Gastrocnemius medialis (tissue), 4 donors: ENCODE results near the gene ANO9. TPM values are rescaled to one million over a fixed set of nuclear protein-coding genes. Genes with fewer than 3 reads are reported as not detected.
"Not testable (repeated sequence)": the region's sequence is repeated elsewhere in the genome, so short reads cannot be mapped to it uniquely, and the experiment has no call there.

ENCODE experiments used
- ATAC-seq, 2 donors: fragments of 150-250 bp; one replicate each; pipeline ENCODE4 v1.9.1; 2016
- DNase-seq, 2 donors: peaks; one replicate each; pipeline ENCODE4 v3.0.0-alpha.2; 2019
- H3K27ac ChIP-seq, 4 donors: fragments of 200-600 bp; sonication (generic); 1 replicate in 1 of 4; 2 replicates in 3 of 4; pipeline ENCODE4 v1.5.1; 2016 to 2018; ENCODE audit warnings: mild to moderate bottlenecking in 2 of 4, moderate library complexity in 1 of 4
- H3K27me3 ChIP-seq, 3 donors: fragments of 200-600 bp; sonication (generic) in 2 of 3; 1 replicate in 1 of 3; 2 replicates in 2 of 3; pipeline versions ENCODE4 v1.5.1 to v1.6.0; 2016 to 2019; ENCODE audit warnings: mild to moderate bottlenecking in 1 of 3, moderate library complexity in 1 of 3
- H3K36me3 ChIP-seq, 2 donors: fragments of 200-600 bp; sonication (generic) in 1 of 2; one replicate each; pipeline ENCODE4 v1.5.1; 2017 to 2018
- H3K4me1 ChIP-seq, 2 donors: fragments of 200-600 bp; sonication (generic) in 1 of 2; one replicate each; pipeline ENCODE4 v1.5.1; 2016 to 2017; ENCODE audit warnings: mild to moderate bottlenecking in 2 of 2
- H3K4me3 ChIP-seq, 4 donors: fragments of 200-600 bp; sonication (generic) in 3 of 4; 1 replicate in 1 of 4; 2 replicates in 3 of 4; pipeline ENCODE4 v1.5.1; 2016 to 2019; ENCODE audit warnings: mild to moderate bottlenecking in 2 of 4
- H3K9me3 ChIP-seq, 3 donors: fragments of 200-600 bp; sonication (generic) in 2 of 3; 1 replicate in 1 of 3; 2 replicates in 2 of 3; pipeline ENCODE4 v1.5.1; 2016 to 2019
- CTCF ChIP-seq, 5 experiments: fragments of 450-650 bp in 3 of 5; fragments of 200-600 bp in 2 of 5; sonication (generic) in 2 of 5; IDR thresholded peaks in 4 of 5; conservative IDR thresholded peaks in 1 of 5; 1 replicate in 4 of 5; 2 replicates in 1 of 5; pipeline ENCODE4 v1.5.1; 2016 to 2019; ENCODE audit warnings: antibody characterized with exemption in 5 of 5, mild to moderate bottlenecking in 3 of 5, moderate library complexity in 3 of 5
- POLR2A ChIP-seq, 2 donors: fragments of 450-650 bp; IDR thresholded peaks; one replicate each; pipeline ENCODE4 v1.6.1; 2017; ENCODE audit warnings: antibody characterized with exemption in 2 of 2, mild to moderate bottlenecking in 2 of 2, moderate library complexity in 2 of 2
- in situ Hi-C, 4 donors: fragments of 200-750 bp; cut with MboI; loops; one replicate each; pipeline versions ENCODE4 v1.15.0 to v1.8.0; 2017; ENCODE audit warnings: low sequenced_read_pairs in 4 of 4
- intact Hi-C: fragments of 100-400 bp; cut with DNase I; formaldehyde crosslinking; loops from one replicate; pipeline ENCODE4 v1.15.1; 2023; ENCODE audit warnings: low total_unique reads
- total RNA-seq, 4 donors: library from RNA; depleted of rRNA; stranded (reverse); fragments of >200 nt; gene quantifications; one replicate each; pipeline versions ENCODE4 v1.1.0 to v1.2.3, GENCODE V29; 2016

Gene ANO9
- total RNA-seq, 4 donors from 2014 or later, result 0.23 to 0.41 TPM; not detected in 2

- peaks cover 17 to 24% (median 24%) of the 10 kb centered on the region in 3 donors for H3K27me3 ChIP-seq
- TF ChIP-seq POLR2A (IDR thresholded peaks at IDR 0.05), result no peak
- TF ChIP-seq CTCF (IDR thresholded peaks at IDR 0.05 in 4 of 5, conservative IDR thresholded peaks at IDR 0.05 in 1 of 5), result no peak
- intact Hi-C loops, result no loop called here
- no peaks in the 10 kb centered on the region for H3K9me3 ChIP-seq
- no peaks in the 10 kb centered on the region for H3K4me1 ChIP-seq
- in situ Hi-C loops, result no loop called here
- DNase-seq, result no peak
- no peaks in the 10 kb centered on the region for H3K36me3 ChIP-seq
- no peak overlapping the region for H3K4me3 ChIP-seq
- no peak for ATAC-seq
- H3K27ac ChIP-seq, result no peak overlapping the region
Measured at GRCh38 chr11:437228-437870, 4.5 kb downstream of the ANO9 start.

- intact Hi-C loops, in situ Hi-C loops, H3K4me1 ChIP-seq, H3K36me3 ChIP-seq, H3K4me3 ChIP-seq, ATAC-seq, H3K27me3 ChIP-seq, H3K9me3 ChIP-seq, H3K27ac ChIP-seq, DNase-seq: not testable (repeated sequence)
Measured at GRCh38 chr11:434999-435740, 6.6 kb downstream of the ANO9 start.

- TF ChIP-seq CTCF (IDR thresholded peaks at IDR 0.05 in 4 of 5, conservative IDR thresholded peaks at IDR 0.05 in 1 of 5), result no peak
- TF ChIP-seq POLR2A (IDR thresholded peaks at IDR 0.05), result no peak
- no peak overlapping the region for H3K27ac ChIP-seq
- DNase-seq (no peak), ATAC-seq (no peak)
- no peaks in the 10 kb centered on the region for H3K9me3 ChIP-seq
- in situ Hi-C loops, result no loop called here
- no peaks in the 10 kb centered on the region for H3K4me1 ChIP-seq
- H3K36me3 ChIP-seq, result no peaks in the 10 kb centered on the region
- intact Hi-C loops, result no loop called here
- peaks cover 0 to 3% (median 2%) of the 10 kb centered on the region in 3 donors for H3K27me3 ChIP-seq
- H3K4me3 ChIP-seq, result no peak overlapping the region
Measured at GRCh38 chr11:434496-434895, 7.3 kb downstream of the ANO9 start.

GRCh38 chr11:433641-434040, 8.2 kb downstream of the ANO9 start:
- H3K27me3 ChIP-seq, result peaks cover 0 to 6% (median 3%) of the 10 kb centered on the region in 3 donors
- in situ Hi-C loops, result no loop called here
- H3K4me1 ChIP-seq, result no peaks in the 10 kb centered on the region
- no peak overlapping the region for H3K4me3 ChIP-seq
- no peak overlapping the region for H3K27ac ChIP-seq
- intact Hi-C loops, result no loop called here
- H3K36me3 ChIP-seq, result no peaks in the 10 kb centered on the region
- no peak for TF ChIP-seq POLR2A (IDR thresholded peaks at IDR 0.05)
- DNase-seq (no peak), ATAC-seq (no peak)
- no peaks in the 10 kb centered on the region for H3K9me3 ChIP-seq

- in situ Hi-C loops (no loop called here), intact Hi-C loops (no loop called here)
- H3K4me1 ChIP-seq, result no peaks in the 10 kb centered on the region
- no peak overlapping the region for H3K4me3 ChIP-seq
- H3K27ac ChIP-seq, result no peak overlapping the region
- H3K9me3 ChIP-seq, result no peaks in the 10 kb centered on the region
- peaks cover 0 to 11% (median 3%) of the 10 kb centered on the region in 3 donors for H3K27me3 ChIP-seq
- no peaks in the 10 kb centered on the region for H3K36me3 ChIP-seq
- DNase-seq (no peak), ATAC-seq (no peak)
- no peak for TF ChIP-seq CTCF (IDR thresholded peaks at IDR 0.05 in 4 of 5, conservative IDR thresholded peaks at IDR 0.05 in 1 of 5)
- no peak for TF ChIP-seq POLR2A (IDR thresholded peaks at IDR 0.05)
Measured at GRCh38 chr11:433111-433510, 8.7 kb downstream of the ANO9 start.
